DND-41 (cell line): ENCODE results near the gene CNRIP1.

Experiments used
- ATAC-seq: fragments of 200-7000 bp; cut with Tn5 transposase; 3 replicates; pipeline ENCODE4 v1.9.1; 2021; ENCODE audit warnings: low read depth; ENCODE audit not compliant: insufficient read depth
- DNase-seq: peaks from one replicate; pipeline ENCODE4 v3.0.0-alpha.2; 2020
- H2AFZ ChIP-seq: 2 replicates; pipeline ENCODE4 v1.6.0; 2012; ENCODE audit warnings: low read depth, low read length
- H3K27ac ChIP-seq: 2 replicates; pipeline ENCODE4 v1.5.1; 2012; ENCODE audit warnings: low read length, inconsistent platforms
- H3K27me3 ChIP-seq: fragments of 200-600 bp; sonication (generic); 2 replicates; pipeline ENCODE4 v1.6.0; 2012; ENCODE audit warnings: low read length, mild to moderate bottlenecking, inconsistent platforms; ENCODE audit not compliant: insufficient read depth, poor library complexity
- H3K36me3 ChIP-seq: 2 replicates; pipeline ENCODE4 v1.5.1; 2012; ENCODE audit warnings: low read length, inconsistent platforms; ENCODE audit not compliant: insufficient read depth
- H3K4me1 ChIP-seq: 2 replicates; pipeline ENCODE4 v1.5.1; 2012; ENCODE audit warnings: mild to moderate bottlenecking, low read length; ENCODE audit not compliant: insufficient read depth
- H3K4me2 ChIP-seq: 2 replicates; pipeline ENCODE4 v1.6.0; 2012; ENCODE audit warnings: mild to moderate bottlenecking, moderate library complexity, low read length, inconsistent platforms; ENCODE audit not compliant: insufficient read depth
- H3K4me3 ChIP-seq, 2 experiments: fragments of 200-600 bp in 1 of 2; shearing (Covaris generic) in 1 of 2; 2 replicates each; pipeline ENCODE4 v1.5.1; 2012 to 2016; ENCODE audit warnings: inconsistent platforms in 2 of 2, low read length in 2 of 2, mild to moderate bottlenecking in 2 of 2, low read depth in 1 of 2, moderate library complexity in 1 of 2
- H3K79me2 ChIP-seq: 2 replicates; pipeline ENCODE4 v1.6.0; 2012; ENCODE audit warnings: low read length, inconsistent platforms; ENCODE audit not compliant: insufficient read depth
- H3K9ac ChIP-seq: 2 replicates; pipeline ENCODE4 v1.6.0; 2012; ENCODE audit warnings: low read depth, mild to moderate bottlenecking, inconsistent platforms, low read length, moderate library complexity
- H3K9me3 ChIP-seq: 2 replicates; pipeline ENCODE4 v1.5.1; 2012; ENCODE audit warnings: low read length, moderate library complexity, mild to moderate bottlenecking, inconsistent platforms; ENCODE audit not compliant: insufficient read depth, severe bottlenecking
- H4K20me1 ChIP-seq: 2 replicates; pipeline ENCODE4 v1.6.0; 2012; ENCODE audit warnings: low read length; ENCODE audit not compliant: insufficient read depth
- CTCF ChIP-seq: IDR thresholded peaks from 2 replicates; pipeline ENCODE4 v1.5.1; 2012; ENCODE audit warnings: borderline replicate concordance, low read length, moderate library complexity, mild to moderate bottlenecking; ENCODE audit not compliant: poor library complexity, severe bottlenecking; ENCODE audit errors: extremely low read depth
- EZH2 ChIP-seq: IDR thresholded peaks from 3 replicates; pipeline ENCODE4 v1.6.1; 2012; ENCODE audit warnings: borderline replicate concordance, low read depth, mild to moderate bottlenecking, moderate library complexity, low read length, inconsistent platforms; ENCODE audit not compliant: severe bottlenecking

CNRIP1 gene

GRCh38 chr2:68282811-68283418 is 36.8 kb downstream of the CNRIP1 start:
- no peak overlapping the region for H2AFZ ChIP-seq
- peak; percentile 32 for DNase-seq
- H3K4me1 ChIP-seq = 0 out of 2 replicates have a peak, but pooled peaks cover 2% of the 10 kb centered on the region
- H3K4me2 ChIP-seq = no peak overlapping the region
- H3K36me3 ChIP-seq = no peaks in the 10 kb centered on the region
- peaks cover 18% of the 10 kb centered on the region for H3K27me3 ChIP-seq
- no peak overlapping the region for H3K9ac ChIP-seq
- peak; percentile 78 for ATAC-seq
- H3K9me3 ChIP-seq = no peaks in the 10 kb centered on the region
- no peak overlapping the region for H3K4me3 ChIP-seq
- no peaks in the 10 kb centered on the region for H4K20me1 ChIP-seq
- TF ChIP-seq EZH2 (no peak), CTCF (peak; percentile 80)
- H3K79me2 ChIP-seq = no peaks in the 10 kb centered on the region
- H3K27ac ChIP-seq = no peak overlapping the region

DNA sequence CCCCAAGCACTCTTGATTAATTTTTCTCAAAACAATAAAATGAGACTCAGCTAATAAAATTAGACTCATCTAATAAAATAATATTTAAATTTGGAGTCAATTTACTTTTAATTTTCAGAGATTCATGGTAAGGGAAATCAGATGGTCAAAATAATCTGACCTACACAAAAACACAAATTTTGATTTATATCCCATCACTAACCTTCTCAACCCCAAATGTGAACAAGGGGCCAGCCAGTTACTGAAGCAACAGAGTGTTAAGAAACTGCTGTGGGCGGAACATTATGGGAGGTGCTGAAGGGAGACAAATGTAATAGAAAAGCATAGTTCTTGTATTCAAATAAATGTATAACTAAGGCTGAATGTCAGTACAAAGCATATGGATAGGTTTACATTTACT is 39.0 kb downstream of the CNRIP1 start:
- no peak overlapping the region for H2AFZ ChIP-seq
- no peaks in the 10 kb centered on the region for H3K9me3 ChIP-seq
- H3K4me2 ChIP-seq = no peak overlapping the region
- DNase-seq = no peak
- no peak overlapping the region for H3K4me3 ChIP-seq
- no peaks in the 10 kb centered on the region for H4K20me1 ChIP-seq
- no peak overlapping the region for H3K27ac ChIP-seq
- no peak for ATAC-seq
- peaks cover 7% of the 10 kb centered on the region for H3K27me3 ChIP-seq
- H3K9ac ChIP-seq = no peak overlapping the region
- no peaks in the 10 kb centered on the region for H3K36me3 ChIP-seq
- no peak for TF ChIP-seq CTCF
- no peak for TF ChIP-seq EZH2
- 0 out of 2 replicates have a peak, but pooled peaks cover 2% of the 10 kb centered on the region for H3K4me1 ChIP-seq
- H3K79me2 ChIP-seq = no peaks in the 10 kb centered on the region

DNA sequence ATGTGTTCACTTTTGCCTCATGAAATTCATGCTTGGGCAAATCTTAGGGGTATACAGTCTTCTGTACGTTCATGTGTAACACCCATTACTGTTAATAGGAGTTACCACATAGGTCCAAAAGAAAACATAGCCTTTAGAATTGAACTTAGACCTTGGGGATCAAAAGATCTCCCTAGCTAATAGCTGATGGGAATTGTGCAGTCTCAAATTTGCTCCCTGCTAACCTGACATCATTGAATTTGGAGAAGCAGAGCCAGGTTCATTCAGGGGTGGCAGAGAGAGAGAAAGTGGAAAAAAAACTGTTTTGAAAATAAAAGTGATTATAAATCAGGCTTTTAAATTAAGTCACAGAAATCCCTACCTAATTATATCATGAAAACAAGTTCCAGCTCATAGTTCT is 39.4 kb downstream of the CNRIP1 start:
- no peak overlapping the region for H3K9ac ChIP-seq
- TF ChIP-seq EZH2 = no peak
- no peak for TF ChIP-seq CTCF
- no peaks in the 10 kb centered on the region for H4K20me1 ChIP-seq
- H3K27me3 ChIP-seq = peaks cover 7% of the 10 kb centered on the region
- 0 out of 2 replicates have a peak, but pooled peaks cover 2% of the 10 kb centered on the region for H3K4me1 ChIP-seq
- ATAC-seq = no peak
- no peak overlapping the region for H2AFZ ChIP-seq
- no peak overlapping the region for H3K4me3 ChIP-seq
- no peaks in the 10 kb centered on the region for H3K79me2 ChIP-seq
- DNase-seq = no peak
- H3K4me2 ChIP-seq = no peak overlapping the region
- no peaks in the 10 kb centered on the region for H3K36me3 ChIP-seq
- H3K9me3 ChIP-seq = no peaks in the 10 kb centered on the region
- no peak overlapping the region for H3K27ac ChIP-seq
